Muscle of arm (tissue), 12 donors: Measurements from ENCODE around the gene PTH2. TPM values are rescaled to one million over a fixed set of nuclear protein-coding genes. Genes with fewer than 3 reads are reported as not detected.
"Not testable (repeated sequence)": the region's sequence is repeated elsewhere in the genome, so short reads cannot be mapped to it uniquely, and the experiment has no call there.

Source experiments
- DNase-seq: peaks from one replicate; pipeline ENCODE4 v3.0.0-alpha.2; 2013
- polyA plus RNA-seq, 12 donors: library from polyadenylated mRNA; unstranded; fragments of 120-200 nt; gene quantifications; one replicate each; pipeline ENCODE4 v1.2.1, GENCODE V29; 2013; ENCODE audit not compliant: insufficient read length in 12 of 12

PTH2 gene
- polyA plus RNA-seq, 12 donors: not detected

DNA sequence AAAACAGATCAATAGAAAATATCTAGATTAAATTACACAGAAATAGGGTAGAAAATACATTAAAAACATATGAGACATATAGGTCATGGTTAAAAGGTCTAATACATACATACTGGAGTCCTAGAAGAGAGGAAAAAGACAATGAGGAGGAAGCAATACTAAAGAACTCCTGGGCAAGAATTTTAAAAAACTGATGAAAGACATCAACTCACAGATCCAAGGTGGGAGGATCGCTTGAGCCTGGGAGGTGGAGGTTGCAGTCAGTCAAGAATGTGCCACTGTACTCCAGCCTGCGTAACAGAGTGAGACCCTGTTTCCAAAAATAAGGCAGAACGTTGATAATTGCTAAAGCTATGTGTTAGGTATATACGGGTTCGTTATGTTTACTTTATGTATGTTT lies 40.6 kb downstream of the PTH2 start:
- no peak for DNase-seq

DNA sequence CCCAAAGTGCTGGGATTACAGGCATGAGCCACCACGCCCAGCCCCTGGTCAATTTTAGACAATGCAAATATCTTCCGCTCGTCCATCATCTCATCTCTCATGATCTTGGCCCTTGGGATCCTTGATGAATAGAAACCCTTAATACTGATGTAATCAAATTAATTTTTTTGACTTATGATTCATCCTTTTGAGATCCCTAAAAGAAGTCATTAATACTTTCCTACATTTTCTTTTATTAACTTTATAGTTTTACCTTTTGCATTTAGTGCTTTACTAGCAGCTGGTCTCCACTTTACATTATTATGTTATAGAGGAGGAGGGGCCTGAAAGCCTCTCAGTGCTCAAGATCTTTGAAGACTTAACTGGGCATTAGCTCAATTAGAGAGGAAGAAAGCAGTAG lies 42.9 kb downstream of the PTH2 start:
- no peak for DNase-seq

DNA sequence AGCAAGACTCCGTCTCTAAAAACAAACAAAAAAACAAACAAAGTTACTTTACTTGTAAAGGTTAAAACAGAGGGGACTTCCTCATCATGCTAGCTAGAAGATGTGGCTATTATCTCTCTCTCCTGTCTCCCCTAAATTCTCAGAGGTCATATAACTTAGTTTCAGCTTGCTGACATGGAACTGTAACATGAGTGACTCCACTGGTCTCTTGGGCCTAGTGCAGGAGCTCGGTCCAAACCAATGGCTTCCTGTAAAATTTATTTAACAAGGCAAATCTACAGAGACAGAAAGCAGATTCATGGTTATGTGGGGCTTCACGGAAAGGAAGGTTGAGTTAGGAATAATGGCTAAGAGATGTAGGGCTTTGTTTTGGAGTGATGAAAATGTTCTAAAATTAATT lies 44.7 kb downstream of the PTH2 start:
- no peak for DNase-seq

DNA sequence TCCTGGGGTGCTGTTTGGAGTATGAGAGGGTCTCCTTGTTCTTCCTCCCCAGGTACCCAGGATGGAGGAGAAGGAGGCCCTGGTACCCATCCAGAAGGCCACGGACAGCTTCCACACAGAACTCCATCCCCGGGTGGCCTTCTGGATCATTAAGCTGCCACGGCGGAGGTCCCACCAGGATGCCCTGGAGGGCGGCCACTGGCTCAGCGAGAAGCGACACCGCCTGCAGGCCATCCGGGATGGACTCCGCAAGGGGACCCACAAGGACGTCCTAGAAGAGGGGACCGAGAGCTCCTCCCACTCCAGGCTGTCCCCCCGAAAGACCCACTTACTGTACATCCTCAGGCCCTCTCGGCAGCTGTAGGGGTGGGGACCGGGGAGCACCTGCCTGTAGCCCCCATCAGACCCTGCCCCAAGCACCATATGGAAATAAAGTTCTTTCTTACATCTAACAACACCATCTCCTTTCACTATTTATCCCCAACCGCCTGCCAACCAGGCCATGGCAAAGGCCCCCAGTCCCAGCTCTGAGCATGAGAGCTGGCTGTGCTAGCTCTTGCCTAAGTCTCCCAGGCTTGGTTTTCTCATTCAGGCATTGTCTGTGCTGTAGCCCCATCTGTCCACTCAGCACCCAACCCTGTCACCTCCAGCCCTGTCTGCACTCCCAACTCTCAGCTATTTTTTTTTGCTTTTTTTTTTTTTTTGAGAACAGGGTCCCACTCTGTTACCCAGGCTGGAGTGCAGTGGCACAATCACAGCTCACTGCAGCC lies 48.4 kb downstream of the PTH2 start:
- no peak for DNase-seq

DNA sequence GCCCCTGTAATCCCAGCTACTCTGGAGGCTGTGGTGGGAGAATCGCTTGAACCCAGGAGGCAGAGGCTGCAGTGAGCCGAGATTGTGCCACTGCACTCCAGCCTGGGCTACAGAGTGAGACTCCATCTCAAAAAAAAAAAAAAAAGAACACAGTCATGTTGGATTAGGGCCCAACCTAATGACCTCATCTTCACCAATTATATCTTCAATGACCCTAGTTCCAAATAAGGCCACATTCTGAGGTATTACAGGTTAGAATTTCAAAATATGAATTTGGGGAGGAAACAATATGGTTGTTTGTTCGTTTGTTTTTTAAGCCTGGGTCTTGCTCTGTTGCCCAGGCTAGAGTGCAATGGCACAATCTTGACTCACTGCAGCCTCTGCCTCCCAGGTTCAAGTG lies 50.1 kb downstream of the PTH2 start:
- not testable (repeated sequence) for DNase-seq

Other genes with a start within 250 kb of the PTH2 start
- gene SLC6A16, start 98.2 kb downstream of the PTH2 start, polyA plus RNA-seq: 1 to 10 TPM in 8 of 12 donors, under 1 TPM in 2, not detected in 2; 0.72 to 2.1 (median 1.7) TPM
- gene CD37, start 88.0 kb downstream of the PTH2 start, polyA plus RNA-seq: 10 to 100 TPM in 10 of 12 donors, 1 to 10 TPM in 1, not detected in 1; 6.8 to 29.3 (median 18.5) TPM
- gene TEAD2, start 61.0 kb downstream of the PTH2 start, polyA plus RNA-seq: 100 to 1,000 TPM in 2 of 12 donors, 10 to 100 TPM in 9, not detected in 1; 46.6 to 107 (median 62.5) TPM
- 1 to 10 TPM in 9 of 12 donors, under 1 TPM in 1, not detected in 2; 0.89 to 3.6 (median 1.6) TPM for gene DKKL1, start 59.6 kb downstream of the PTH2 start, polyA plus RNA-seq
- gene KASH5, start 35.2 kb downstream of the PTH2 start, polyA plus RNA-seq: under 1 TPM in 1 of 12 donors, not detected in 11; 0.26 TPM
- under 1 TPM in 1 of 12 donors, not detected in 11; 0.13 TPM for gene GFY, start 1.9 kb upstream of the PTH2 start, polyA plus RNA-seq
- 1 to 10 TPM in 6 of 12 donors, under 1 TPM in 4, not detected in 2; 0.68 to 1.8 (median 1.1) TPM for gene SLC17A7, start 18.1 kb upstream of the PTH2 start, polyA plus RNA-seq
- gene PIH1D1, start 28.4 kb upstream of the PTH2 start, polyA plus RNA-seq: 10 to 100 TPM in 11 of 12 donors, not detected in 1; 31.0 to 56.8 (median 38.9) TPM
- 10 to 100 TPM in 4 of 12 donors, 1 to 10 TPM in 7, not detected in 1; 7.3 to 19.4 (median 9.1) TPM for gene ALDH16A1, start 29.8 kb upstream of the PTH2 start, polyA plus RNA-seq
- 1 to 10 TPM in 10 of 12 donors, not detected in 2; 1.8 to 8.7 (median 2.7) TPM for gene FLT3LG, start 50.8 kb upstream of the PTH2 start, polyA plus RNA-seq
- 1,000 to 10,000 TPM in 11 of 12 donors, 100 to 1,000 TPM in 1; 824 to 4,594 (median 3,921) TPM for gene RPL13A, start 64.2 kb upstream of the PTH2 start, polyA plus RNA-seq
- gene RPS11, start 73.0 kb upstream of the PTH2 start, polyA plus RNA-seq: 1,000 to 10,000 TPM in 11 of 12 donors, not detected in 1; 2,121 to 3,613 (median 3,007) TPM
- 100 to 1,000 TPM in 11 of 12 donors, not detected in 1; 117 to 198 (median 164) TPM for gene FCGRT, start 89.2 kb upstream of the PTH2 start, polyA plus RNA-seq
- gene RCN3, start 104.6 kb upstream of the PTH2 start, polyA plus RNA-seq: 100 to 1,000 TPM in 1 of 12 donors, 10 to 100 TPM in 10, not detected in 1; 34.9 to 102 (median 45.9) TPM
- gene NOSIP, start 157.1 kb upstream of the PTH2 start, polyA plus RNA-seq: 10 to 100 TPM in 11 of 12 donors, not detected in 1; 25.7 to 60.7 (median 52.9) TPM
- gene PRRG2, start 157.9 kb upstream of the PTH2 start, polyA plus RNA-seq: 1 to 10 TPM in 3 of 12 donors, under 1 TPM in 7, not detected in 2; 0.17 to 3.1 (median 0.61) TPM
- 10 to 100 TPM in 11 of 12 donors, not detected in 1; 11.6 to 25.6 (median 14.3) TPM for gene PRR12, start 167.7 kb upstream of the PTH2 start, polyA plus RNA-seq
- gene RRAS, start 216.7 kb upstream of the PTH2 start, polyA plus RNA-seq: 10 to 100 TPM in 11 of 12 donors, not detected in 1; 24.2 to 56.9 (median 28.4) TPM
- 10 to 100 TPM in 11 of 12 donors, not detected in 1; 15.6 to 44.2 (median 23.6) TPM for gene SCAF1, start 218.8 kb upstream of the PTH2 start, polyA plus RNA-seq
- 10 to 100 TPM in 11 of 12 donors, not detected in 1; 26.2 to 59.4 (median 30.9) TPM for gene IRF3, start 242.4 kb upstream of the PTH2 start, polyA plus RNA-seq
- 10 to 100 TPM in 11 of 12 donors, not detected in 1; 19.7 to 31.1 (median 25.5) TPM for gene BCL2L12, start 242.5 kb upstream of the PTH2 start, polyA plus RNA-seq